HEK293 (cell line): ENCODE results near the gene ESR1.

Experiments
- EGR2 ChIP-seq: fragments of 450-650 bp; formaldehyde crosslinking; IDR thresholded peaks from 2 replicates; pipeline ENCODE4 v1.5.1; 2016; ENCODE audit warnings: low read depth, missing biosample characterization, missing genetic modification characterization
- GFI1B ChIP-seq: fragments of 450-650 bp; formaldehyde crosslinking; IDR thresholded peaks from 2 replicates; pipeline ENCODE4 v1.5.1; 2016; ENCODE audit warnings: missing biosample characterization, missing genetic modification characterization
- GLIS1 ChIP-seq: fragments of 450-650 bp; formaldehyde crosslinking; IDR thresholded peaks from 2 replicates; pipeline ENCODE4 v1.5.1; 2016; ENCODE audit warnings: missing biosample characterization, missing genetic modification characterization
- KLF10 ChIP-seq: fragments of 450-650 bp; IDR thresholded peaks from 2 replicates; pipeline ENCODE4 v1.5.1; 2018; ENCODE audit warnings: missing biosample characterization, mild to moderate bottlenecking, missing genetic modification characterization
- PRDM10 ChIP-seq: fragments of 450-650 bp; formaldehyde crosslinking; IDR thresholded peaks from 2 replicates; pipeline ENCODE4 v1.5.1; 2016; ENCODE audit warnings: missing biosample characterization, missing genetic modification characterization
- PRDM2 ChIP-seq: fragments of 450-650 bp; formaldehyde crosslinking; IDR thresholded peaks from 2 replicates; pipeline ENCODE4 v1.5.1; 2016; ENCODE audit warnings: missing biosample characterization, missing genetic modification characterization, borderline replicate concordance
- SALL2 ChIP-seq: fragments of 450-650 bp; formaldehyde crosslinking; IDR thresholded peaks from 2 replicates; pipeline ENCODE4 v1.5.0; 2017; ENCODE audit warnings: missing biosample characterization, mild to moderate bottlenecking, missing genetic modification characterization, borderline replicate concordance
- SCRT1 ChIP-seq: fragments of 450-650 bp; formaldehyde crosslinking; IDR thresholded peaks from 2 replicates; pipeline ENCODE4 v1.5.1; 2016; ENCODE audit warnings: missing biosample characterization, missing genetic modification characterization, borderline replicate concordance
- SP2 ChIP-seq: fragments of 450-650 bp; formaldehyde crosslinking; IDR thresholded peaks from 2 replicates; pipeline ENCODE4 v1.5.1; 2016; ENCODE audit warnings: missing biosample characterization, missing genetic modification characterization
- SP7 ChIP-seq: fragments of 450-650 bp; formaldehyde crosslinking; IDR thresholded peaks from 2 replicates; pipeline ENCODE4 v1.5.1; 2016; ENCODE audit warnings: missing biosample characterization, missing genetic modification characterization
- TCF7L2 ChIP-seq: IDR thresholded peaks from 2 replicates; pipeline ENCODE4 v1.6.1; 2011; ENCODE audit warnings: low read depth, mild to moderate bottlenecking, inconsistent platforms, low read length, moderate library complexity, borderline replicate concordance
- ZBTB44 ChIP-seq: fragments of 450-650 bp; IDR thresholded peaks from 2 replicates; pipeline ENCODE4 v1.5.1; 2018; ENCODE audit warnings: missing biosample characterization, mild to moderate bottlenecking, missing genetic modification characterization
- ZBTB7A ChIP-seq: fragments of 450-650 bp; formaldehyde crosslinking; IDR thresholded peaks from 2 replicates; pipeline ENCODE4 v1.5.1; 2016; ENCODE audit warnings: low read depth, missing biosample characterization, missing genetic modification characterization
- ZFP41 ChIP-seq: fragments of 450-650 bp; formaldehyde crosslinking; IDR thresholded peaks from 2 replicates; pipeline ENCODE4 v1.5.1; 2016; ENCODE audit warnings: missing biosample characterization, missing genetic modification characterization, borderline replicate concordance
- ZIC2 ChIP-seq: fragments of 450-650 bp; formaldehyde crosslinking; IDR thresholded peaks from 2 replicates; pipeline ENCODE4 v1.5.1; 2016; ENCODE audit warnings: missing biosample characterization, missing genetic modification characterization
- ZNF155 ChIP-seq: fragments of 450-650 bp; formaldehyde crosslinking; IDR thresholded peaks from 2 replicates; pipeline ENCODE4 v1.5.1; 2016; ENCODE audit warnings: missing biosample characterization, missing genetic modification characterization
- ZNF16 ChIP-seq: fragments of 450-650 bp; formaldehyde crosslinking; IDR thresholded peaks from 2 replicates; pipeline ENCODE4 v1.5.1; 2016; ENCODE audit warnings: low read depth, missing biosample characterization, missing genetic modification characterization
- ZNF362 ChIP-seq: fragments of 450-650 bp; formaldehyde crosslinking; IDR thresholded peaks from 2 replicates; pipeline ENCODE4 v1.5.1; 2016; ENCODE audit warnings: missing biosample characterization, missing genetic modification characterization
- ZNF391 ChIP-seq: fragments of 450-650 bp; formaldehyde crosslinking; IDR thresholded peaks from 2 replicates; pipeline ENCODE4 v1.5.1; 2016; ENCODE audit warnings: low read depth, missing biosample characterization, missing genetic modification characterization, borderline replicate concordance
- ZNF398 ChIP-seq: fragments of 450-650 bp; formaldehyde crosslinking; IDR thresholded peaks from 2 replicates; pipeline ENCODE4 v1.5.1; 2017; ENCODE audit warnings: missing biosample characterization, missing genetic modification characterization
- ZNF416 ChIP-seq: fragments of 450-650 bp; formaldehyde crosslinking; IDR thresholded peaks from 2 replicates; pipeline ENCODE4 v1.5.1; 2016; ENCODE audit warnings: missing biosample characterization, missing genetic modification characterization
- ZNF596 ChIP-seq: fragments of 450-650 bp; IDR thresholded peaks from 2 replicates; pipeline ENCODE4 v1.5.0; 2018; ENCODE audit warnings: missing biosample characterization, mild to moderate bottlenecking, missing genetic modification characterization, moderate library complexity
- ZNF664 ChIP-seq: fragments of 450-650 bp; formaldehyde crosslinking; IDR thresholded peaks from 2 replicates; pipeline ENCODE4 v1.5.1; 2016; ENCODE audit warnings: missing biosample characterization, missing genetic modification characterization
- ZNF677 ChIP-seq: fragments of 450-650 bp; IDR thresholded peaks from 2 replicates; pipeline ENCODE4 v1.5.0; 2018; ENCODE audit warnings: missing biosample characterization, mild to moderate bottlenecking, missing genetic modification characterization, moderate library complexity

ESR1 gene

GRCh38 chr6:152096863-152097496 is 289.5 kb downstream of the ESR1 start (continued):
- TF ChIP-seq PRDM2: no peak
- TF ChIP-seq SCRT1 (tag by site-specific recombination): peak; percentile 88
- peak; percentile 18; the same call in 1 of the 2 replicates for TF ChIP-seq ZBTB44 (tag by site-specific recombination)
- no peak for TF ChIP-seq ZNF16 (tag by site-specific recombination)
- TF ChIP-seq KLF10: peak; percentile 61; the same call in 1 of the 2 replicates
- TF ChIP-seq ZIC2 (tag by site-specific recombination): 0 out of 2 replicates have a peak, but pooled peaks have one; percentile 11
- TF ChIP-seq ZNF664 (tag by site-specific recombination): 0 out of 2 replicates have a peak, but pooled peaks have one; percentile 19
- TF ChIP-seq ZFP41: no peak
- no peak for TF ChIP-seq SALL2 (tag by site-specific recombination)
- TF ChIP-seq ZNF596 (tag by site-specific recombination): 0 out of 2 replicates have a peak, but pooled peaks have one; percentile 23
- 0 out of 2 replicates have a peak, but pooled peaks have one; percentile 36 for TF ChIP-seq ZNF362 (tag by site-specific recombination)
- no peak for TF ChIP-seq ZNF677
- TF ChIP-seq GLIS1 (tag by site-specific recombination): peak; percentile 66; the same call in 1 of the 2 replicates
- TF ChIP-seq ZNF391 (tag by site-specific recombination): no peak
- no peak for TF ChIP-seq ZBTB7A (tag by site-specific recombination)
- TF ChIP-seq SP2 (tag by site-specific recombination): no peak
- TF ChIP-seq EGR2: no peak
- peak; percentile 48; the same call in 1 of the 2 replicates for TF ChIP-seq TCF7L2
- no peak for TF ChIP-seq GFI1B (tag by site-specific recombination)
- TF ChIP-seq PRDM10 (tag by site-specific recombination): 0 out of 2 replicates have a peak, but pooled peaks have one; percentile 28
- peak; percentile 87 for TF ChIP-seq SP7 (tag by site-specific recombination)
- TF ChIP-seq ZNF398 (tag by site-specific recombination): peak; percentile 31; the same call in 1 of the 2 replicates
- no peak for TF ChIP-seq ZNF155 (tag by site-specific recombination)
- no peak for TF ChIP-seq ZNF416 (tag by site-specific recombination)
